ENCODE data around the gene KCNN3.
"Not testable (repeated sequence)": the region's sequence is repeated elsewhere in the genome, so short reads cannot be mapped to it uniquely, and the experiment has no call there.

Gene KCNN3

DNA sequence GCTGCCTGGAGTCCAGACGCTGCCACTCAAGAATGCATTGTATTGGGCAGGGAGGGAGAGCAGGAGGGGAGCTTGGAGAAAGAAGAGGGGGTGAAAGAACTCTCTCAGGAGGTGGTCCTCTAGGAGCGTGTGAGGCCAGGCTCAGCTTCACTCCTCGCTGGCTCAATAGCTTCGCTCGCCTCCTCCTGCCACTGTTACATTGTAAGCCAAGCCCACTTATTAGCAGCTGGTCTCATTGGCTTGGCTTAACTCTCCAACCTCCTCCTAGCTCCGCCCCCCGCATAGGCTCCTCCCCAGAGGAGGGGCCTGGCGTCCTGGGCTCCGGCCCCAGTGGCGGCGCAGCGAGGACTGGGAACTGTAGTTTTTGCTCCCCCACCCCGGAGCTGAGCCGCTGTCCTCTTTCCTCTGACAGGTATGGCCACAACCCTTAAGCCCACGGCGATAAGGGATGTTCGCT lies at the start of gene KCNN3:
Gene KCNN3 (minus strand): TSS at position 167 of the 457 bp plus-strand sequence. CDS start 317 bp downstream, outside the sequence.
- DNase-seq, result peak; percentile 89

DNA sequence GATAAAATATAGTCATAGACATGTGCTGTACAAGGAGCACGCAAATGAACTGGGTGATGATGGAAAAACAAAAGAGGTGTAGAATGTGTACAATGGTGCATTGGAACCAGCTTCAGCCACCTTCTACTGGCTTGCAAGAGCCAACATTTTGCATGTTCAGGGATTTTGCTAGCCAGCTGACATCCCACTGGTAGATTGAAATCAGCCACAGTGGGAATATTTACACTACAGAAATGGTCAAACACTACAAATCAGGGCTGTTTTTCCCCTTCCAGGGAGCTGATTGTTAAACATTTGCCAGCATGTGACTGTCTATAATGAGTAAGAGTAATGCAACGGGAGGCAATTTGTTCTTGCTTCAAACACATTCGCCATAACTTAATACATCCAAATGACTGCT lies 43.2 kb upstream of the KCNN3 start:
- no peak for DNase-seq

DNA sequence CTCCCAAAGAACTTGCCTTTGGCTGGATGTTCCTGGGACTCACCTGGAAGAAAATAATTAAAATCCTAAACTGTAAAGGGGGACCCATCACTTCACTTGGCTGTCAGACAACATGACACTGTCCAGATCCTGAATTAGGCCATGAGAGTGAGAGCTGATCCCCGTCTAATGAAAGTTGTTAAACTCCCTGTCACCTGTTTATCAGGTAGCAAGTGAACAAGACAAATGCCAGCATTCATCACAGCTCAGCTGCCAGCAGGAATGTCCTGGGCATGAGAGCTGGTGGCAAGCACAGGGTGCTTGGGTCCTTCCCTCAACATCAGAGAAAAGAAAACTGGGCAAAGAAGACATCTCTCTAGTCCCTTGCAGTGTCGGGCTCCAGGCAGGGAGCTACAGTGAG lies 42.7 kb upstream of the KCNN3 start:
- DNase-seq, result no peak

DNA sequence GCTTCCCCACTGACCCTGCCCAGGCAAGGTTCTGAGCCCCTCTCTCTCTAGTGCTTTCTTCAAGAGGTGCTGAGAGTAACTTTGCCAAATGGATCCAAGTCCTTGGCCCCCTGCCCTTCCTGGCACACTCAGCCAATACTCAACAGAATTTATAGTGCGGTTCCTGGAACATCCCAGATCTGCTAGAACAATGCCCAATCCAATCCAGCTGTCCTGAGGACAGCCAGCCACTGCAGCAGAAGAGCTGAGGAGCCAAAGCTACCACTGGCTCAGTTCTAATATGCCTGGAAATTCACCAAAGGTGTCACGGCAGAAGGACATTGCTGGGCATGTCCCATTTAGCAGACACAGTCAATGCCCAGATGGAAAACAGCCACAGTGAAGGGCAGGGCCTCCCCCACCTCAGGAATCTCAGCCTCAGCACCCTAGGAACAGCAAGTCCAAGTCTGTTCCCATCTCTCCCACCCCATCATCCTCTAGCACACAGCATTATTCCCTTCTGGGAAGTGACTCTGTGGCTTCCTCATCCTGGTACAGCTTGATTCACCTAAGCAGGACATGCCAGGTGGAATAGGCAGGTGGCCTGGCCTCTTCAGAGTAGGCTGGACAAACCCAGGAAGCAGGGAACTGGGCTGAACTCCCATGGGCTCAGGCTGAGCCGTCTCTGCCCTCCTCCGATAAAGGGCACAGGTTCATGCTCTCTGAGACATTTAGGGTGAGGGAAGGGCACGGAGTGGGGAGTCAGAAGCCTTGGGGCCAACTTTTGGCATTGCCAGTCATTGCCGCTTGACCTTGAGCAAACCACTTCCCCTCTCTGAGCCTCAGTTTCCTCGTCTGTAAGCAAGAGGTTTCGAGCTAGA lies 41.8 kb upstream of the KCNN3 start:
- DNase-seq, result no peak

DNA sequence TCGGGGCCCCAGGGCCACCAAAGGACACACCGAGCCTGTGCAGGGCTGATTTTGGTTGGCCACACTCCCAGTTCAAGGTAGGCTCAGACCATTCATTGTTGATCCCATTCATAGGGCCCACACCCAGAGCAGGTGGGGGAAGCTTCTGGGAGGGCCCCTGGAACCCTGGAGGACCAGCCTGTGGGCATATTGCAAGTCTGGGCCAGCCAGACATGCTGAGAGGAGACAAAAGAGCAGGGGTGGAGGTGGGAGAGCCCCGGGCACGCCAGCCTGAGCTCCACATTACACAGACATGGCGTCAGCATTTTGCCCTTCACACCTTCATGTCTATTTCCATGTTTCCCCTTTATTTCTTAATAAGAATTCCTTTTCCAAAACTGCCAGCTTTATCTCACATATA lies 40.8 kb upstream of the KCNN3 start:
- DNase-seq, result no peak

DNA sequence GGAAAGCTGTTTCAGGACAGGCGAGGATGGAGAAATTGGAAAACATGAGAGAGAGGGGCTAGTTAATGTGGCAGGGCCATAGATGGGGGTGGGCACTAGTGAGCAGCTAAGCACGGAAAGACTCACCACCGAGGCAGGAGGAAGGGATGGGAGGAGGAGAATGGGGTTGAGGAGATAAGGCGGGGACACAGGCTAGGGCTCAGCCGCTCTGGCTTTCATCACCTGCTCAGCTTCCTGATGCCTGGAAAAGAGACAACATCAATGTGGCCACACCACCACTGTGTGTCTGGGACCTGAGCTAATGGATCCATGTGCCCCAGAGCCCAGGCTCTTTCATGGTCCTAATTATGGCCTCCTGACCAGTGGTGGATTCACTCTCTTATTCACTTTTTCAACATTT lies 38.9 kb upstream of the KCNN3 start:
- DNase-seq, result no peak

DNA sequence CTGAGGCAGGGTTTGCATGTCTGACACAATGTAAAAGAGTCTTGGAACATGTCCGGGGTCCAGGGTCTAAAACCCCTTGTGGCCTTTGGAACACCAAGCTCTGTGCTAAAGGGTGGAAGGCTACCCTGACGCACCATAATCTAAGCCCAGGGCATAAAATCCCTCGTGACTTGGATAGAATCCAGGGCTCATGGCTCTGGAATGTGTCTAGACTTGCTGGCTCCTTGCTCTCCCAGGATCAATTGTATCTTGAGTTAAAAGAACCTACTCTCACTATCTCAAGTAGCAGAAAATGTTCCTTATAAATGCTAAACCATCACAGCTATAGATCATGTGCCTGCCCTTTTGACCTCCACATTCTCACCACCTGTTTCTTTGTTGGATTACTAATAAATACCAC lies 38.0 kb upstream of the KCNN3 start:
- DNase-seq, result not testable (repeated sequence)

DNA sequence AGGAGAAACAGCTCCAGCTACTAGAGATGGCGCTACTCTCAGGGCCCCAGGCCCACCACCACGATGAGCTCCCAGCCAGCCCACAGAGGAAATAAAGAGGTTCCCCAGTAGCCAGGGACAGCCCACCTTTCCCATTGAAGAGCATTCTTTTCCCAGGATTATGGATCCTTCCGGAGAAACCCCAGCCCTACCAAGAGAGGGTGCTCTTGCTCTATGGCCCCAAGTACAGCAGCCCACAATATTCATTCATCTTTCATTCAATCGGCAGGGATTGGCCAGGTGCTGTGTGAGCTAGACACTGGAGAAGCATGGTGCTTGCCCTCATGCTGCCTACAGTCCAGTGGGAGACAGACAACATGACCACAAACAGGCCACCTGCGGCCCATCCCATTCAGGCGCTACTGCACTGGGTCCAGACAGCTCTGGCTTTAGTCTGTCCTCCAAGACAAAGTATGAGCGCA lies 36.6 kb upstream of the KCNN3 start:
- DNase-seq, result no peak

DNA sequence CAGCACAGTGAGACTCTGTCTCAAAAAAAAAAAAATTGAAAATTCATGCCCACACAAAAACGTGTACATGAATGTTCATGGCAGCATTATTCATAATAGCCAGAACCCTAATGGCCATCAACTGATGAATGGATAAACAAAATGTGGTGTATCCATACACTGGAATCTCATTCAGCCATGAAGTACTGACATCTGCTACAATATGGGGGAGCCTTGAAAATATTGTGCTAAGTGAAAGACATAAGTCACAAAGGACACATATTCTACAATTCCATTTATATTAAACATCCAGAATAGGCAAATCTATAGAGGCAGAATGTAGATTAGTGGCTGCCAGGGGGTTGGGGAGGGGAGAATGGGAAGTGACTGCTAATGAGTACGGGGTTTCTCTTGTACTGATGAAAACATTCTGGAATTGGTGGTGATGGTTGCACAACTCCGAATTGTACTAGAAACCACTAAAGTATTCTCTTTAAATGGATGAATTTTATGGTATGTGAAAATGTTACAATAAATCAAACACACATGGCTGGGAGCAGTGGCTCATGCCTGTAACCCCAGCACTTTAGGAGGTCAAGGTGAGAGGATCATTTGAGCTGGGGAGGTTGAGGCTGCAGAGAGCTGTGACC lies 33.0 kb upstream of the KCNN3 start:
- no peak for DNase-seq

DNA sequence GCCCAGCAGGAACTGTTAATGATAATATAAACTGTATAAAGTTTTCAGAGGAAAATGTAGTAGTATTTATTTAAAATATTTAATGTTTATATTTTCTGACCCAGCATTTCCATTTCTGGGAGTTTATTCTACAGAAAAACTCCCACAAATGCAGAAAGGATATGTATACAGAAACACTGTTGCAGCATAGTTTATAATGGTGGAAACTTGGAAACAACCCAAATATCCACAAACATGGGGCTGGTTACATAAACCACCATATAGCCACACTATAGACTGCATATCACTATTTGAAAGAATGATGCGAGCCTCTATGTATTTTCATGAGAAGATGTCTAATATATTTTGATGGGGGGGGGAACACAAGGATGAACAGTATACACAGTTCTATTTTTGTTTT lies 31.5 kb upstream of the KCNN3 start:
- DNase-seq, result no peak

DNA sequence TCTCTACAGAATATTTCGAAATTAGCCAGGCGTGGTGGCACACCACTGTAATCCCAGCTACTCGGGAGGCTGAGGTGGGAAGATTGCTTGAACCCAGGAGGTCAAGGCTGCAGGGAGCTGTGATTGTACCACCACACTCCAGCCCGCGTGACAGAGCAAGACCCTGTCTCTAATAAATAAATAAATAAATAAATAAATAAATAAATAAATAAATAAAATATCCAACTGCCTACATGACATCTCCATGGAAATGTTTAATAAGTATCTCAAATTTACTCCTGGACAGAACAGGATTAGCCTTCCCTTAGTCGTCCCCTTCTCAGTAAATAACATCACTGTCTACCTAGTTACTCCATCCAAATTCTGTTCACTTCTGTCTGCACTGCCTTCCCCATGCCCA lies 29.0 kb upstream of the KCNN3 start:
- no peak for DNase-seq

DNA sequence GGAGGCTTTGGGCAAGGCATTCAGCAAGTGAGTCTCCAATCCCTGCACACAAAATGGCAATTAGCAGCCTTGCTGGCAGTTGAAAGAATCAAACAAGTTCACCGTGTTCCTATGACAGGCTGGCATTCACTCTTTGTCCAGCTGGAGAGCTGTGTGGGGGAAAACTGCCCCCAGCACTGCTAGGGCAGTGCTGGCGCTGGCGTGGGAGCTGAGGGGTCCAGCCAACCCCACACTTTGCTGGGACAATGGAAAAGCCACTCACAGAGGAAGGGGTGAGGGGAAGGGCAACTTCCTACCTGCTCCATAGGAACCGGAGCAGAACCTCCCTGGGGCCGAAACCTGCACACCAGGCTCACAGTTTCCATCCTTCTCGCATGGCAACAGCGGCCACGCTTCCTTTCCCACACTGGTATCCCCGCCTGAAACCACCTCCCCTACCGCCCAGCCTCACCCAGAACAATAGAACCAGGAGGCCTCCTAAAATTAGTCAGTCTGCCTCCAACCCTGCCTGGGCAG lies 26.7 kb upstream of the KCNN3 start:
- DNase-seq, result no peak

DNA sequence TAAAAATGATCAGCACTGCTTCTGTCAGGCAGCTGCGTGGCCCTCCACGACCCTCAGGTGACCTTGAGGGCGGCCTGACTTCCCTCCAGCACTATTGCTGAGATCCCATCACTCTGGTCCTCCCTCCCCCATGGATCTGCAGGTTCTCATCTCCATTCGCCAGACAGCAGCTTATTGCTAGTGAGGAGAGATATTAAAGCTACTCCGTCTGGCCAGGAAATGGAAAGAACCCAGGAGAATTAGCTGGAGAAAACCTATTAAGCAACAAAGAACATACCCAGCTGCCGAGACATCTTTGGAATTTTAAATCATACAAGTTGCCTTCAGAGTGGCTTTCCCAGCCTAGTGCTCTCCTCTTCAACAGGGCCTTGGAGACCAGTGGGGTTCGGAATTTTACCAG lies 25.7 kb upstream of the KCNN3 start:
- DNase-seq, result no peak

DNA sequence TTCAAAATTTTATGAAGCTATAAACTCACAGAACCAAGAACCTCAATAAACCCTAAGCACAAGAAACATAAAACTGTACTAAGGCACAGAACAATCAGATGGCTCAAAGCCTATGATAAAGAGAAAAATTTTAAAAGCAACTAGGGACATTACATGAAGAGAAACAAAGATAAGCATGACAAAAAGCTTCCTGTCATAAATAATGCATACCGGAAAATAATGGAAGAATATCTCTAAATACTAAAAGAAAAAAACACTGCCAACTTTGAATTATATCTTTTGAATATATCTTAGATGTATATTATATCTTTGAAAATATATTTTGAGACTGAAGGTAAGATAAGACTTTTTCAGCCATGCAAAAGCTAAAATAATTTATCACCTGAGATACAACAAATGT lies 21.4 kb upstream of the KCNN3 start:
- DNase-seq, result no peak

DNA sequence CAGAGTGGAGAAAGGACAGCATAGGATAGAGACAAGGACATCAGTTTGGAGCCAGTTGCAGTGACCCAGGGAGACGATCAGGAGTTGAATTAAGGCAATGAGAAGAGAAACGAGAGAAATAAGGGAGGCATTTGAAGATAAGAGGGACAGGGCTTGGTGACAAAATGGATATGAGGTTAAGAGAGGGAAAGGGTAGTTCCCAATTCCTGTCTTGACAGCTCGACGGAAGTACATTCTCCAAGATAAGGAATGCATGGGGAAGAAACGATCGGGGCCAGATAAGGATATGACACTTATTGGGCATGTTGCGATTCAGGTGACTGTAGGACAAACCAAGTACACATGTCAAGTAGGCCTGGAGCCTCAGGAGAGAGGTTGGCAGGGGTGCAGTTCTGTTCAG lies 18.7 kb upstream of the KCNN3 start:
- DNase-seq, result no peak

DNA sequence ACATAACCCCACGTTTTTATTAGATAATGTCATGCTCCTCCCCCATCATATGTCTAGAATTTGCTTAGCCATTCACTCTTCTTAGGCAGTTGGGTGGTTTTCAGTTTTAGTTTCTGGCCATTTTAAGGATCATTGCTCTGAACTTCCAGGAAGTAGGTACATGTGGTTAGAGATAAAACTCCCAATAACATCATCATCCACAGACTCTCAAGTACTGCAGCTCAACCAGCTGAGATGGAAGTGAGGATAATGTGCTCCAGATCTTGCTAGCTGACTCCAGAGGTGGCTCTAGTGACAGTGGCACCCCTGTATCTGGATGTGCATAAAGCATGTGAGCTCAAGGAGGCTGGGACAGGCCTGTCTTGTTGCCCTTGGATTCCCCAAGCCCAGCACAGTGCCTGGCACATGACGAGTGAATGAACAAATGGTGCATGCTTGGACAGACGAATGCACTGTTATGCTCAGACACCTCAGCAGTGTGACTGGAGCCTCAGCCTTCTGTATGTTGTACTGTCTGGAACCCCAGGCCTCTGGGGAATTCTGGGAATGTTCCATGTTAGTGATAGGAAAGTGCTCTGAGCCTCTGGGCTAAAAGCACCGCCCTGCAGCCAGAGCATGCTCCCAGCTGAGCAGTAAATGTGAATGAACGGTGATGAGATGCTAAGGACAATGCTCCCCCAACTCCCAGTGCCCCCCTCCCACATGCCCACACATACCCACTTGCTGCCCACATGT lies 16.4 kb upstream of the KCNN3 start:
- no peak for DNase-seq

DNA sequence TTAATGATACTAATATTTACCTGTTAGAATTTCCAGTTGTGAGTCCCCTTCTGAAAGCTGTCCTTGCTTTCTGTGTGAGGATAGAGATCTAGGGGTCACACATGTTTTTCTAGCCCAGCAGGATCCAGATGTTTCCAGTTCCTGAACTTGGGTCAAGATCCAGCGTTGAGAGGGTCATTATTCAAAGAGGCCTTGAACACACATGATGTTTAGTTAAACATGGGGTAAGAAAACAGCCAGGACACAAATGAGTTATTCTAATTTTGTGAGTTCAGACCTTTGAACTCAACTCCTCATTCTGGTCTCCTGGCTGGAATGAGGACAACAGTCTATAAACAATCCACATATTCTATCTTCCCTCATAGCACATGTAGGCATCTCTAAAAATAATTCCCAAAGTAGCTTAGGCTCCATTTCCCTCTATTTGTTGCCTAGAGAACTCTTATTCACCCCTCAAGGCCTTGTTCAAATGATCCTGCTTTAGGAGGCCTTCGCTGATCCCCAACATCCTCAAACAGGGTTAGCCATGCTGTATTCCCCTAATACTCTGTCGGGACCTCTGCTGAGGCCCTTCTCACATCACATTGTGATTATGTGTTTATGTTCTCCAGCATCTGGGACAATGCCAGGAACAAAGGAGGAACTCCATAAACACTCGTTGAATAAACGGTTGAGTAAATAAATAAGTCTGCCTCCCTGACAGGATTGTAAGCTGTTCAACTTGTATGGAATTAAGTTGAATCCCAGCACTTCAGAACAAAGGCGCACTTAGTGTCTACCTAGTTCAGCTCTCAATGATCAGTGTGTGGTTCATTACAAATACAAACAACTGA lies 15.0 kb upstream of the KCNN3 start:
- no peak for DNase-seq

DNA sequence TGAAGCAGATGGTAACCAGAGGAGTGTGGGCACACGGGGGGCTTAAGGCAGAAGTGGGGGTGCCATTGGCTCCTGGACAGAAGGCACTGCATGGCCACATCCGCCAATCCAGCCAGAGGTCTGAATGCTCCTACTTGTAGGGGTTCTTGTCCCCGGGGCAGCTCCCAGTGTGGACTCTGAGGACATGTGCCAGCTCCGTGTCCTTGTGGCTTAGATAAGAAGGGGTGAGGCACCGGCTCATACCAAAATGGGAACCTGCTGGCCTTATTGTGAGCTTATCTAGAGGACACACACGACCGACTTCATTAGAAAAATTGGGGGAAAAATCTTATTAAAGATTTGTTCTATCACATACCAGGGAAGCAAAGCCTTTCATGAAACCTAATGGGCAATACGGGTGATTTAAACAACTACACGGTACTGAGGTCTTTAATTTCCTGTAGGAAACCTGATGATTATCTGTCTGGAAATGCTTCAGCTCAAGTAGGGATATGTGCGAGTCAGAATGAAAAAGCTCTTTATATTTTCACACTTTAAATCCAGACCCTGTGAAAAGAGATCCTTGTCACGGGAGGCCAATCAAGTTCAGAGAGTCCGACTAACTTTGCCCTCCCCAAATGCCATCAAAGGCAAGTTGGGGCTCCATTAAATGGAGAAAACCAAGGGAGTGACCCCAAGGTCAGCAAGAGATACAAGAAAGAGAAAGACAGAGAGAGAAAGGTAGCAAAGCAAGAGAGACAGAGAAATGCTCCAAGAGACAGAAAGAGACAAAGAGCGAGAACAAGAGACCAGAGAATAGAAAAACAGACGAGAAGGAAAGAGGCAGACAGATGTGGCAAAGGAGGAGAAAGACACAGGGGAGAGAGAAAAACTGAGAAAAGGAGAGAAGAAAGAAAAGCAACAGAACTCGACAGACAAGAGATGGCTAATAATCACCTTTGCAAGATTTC lies 14.1 kb upstream of the KCNN3 start:
- DNase-seq, result no peak

DNA sequence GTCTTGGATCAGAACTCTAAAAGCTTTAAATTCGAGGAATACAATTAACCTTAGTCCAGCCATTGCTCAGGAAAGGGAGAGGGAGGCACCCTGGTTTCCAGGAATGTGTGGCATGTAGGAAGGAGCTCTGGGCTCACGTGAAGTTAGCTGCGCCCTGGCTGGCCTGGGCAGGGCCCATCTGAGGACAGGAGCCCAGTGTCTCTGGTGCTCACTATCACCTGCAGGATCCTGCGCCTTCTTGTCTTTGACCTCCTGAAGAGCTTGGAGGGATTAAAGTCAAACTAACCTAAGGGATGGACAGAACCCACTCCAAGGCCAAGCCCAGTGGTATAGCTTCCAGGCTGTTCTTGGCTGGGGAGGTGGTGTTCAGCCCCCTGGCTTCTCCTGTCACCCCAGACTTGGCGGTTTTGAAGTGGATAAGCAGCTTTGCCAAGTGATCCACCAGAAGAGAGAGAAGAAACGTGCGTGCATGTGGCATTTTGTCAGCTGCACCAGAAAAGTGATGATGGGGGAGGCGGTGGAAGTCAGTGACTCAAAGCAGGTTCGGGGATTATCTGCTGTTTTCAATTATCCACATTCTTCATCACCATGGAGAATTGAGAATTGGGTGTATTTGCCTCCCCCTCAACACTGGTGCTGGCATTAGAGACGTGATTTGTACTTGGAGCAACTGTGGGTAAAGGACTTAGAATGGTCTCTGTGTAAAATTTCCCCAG lies 11.9 kb upstream of the KCNN3 start:
- DNase-seq, result no peak

DNA sequence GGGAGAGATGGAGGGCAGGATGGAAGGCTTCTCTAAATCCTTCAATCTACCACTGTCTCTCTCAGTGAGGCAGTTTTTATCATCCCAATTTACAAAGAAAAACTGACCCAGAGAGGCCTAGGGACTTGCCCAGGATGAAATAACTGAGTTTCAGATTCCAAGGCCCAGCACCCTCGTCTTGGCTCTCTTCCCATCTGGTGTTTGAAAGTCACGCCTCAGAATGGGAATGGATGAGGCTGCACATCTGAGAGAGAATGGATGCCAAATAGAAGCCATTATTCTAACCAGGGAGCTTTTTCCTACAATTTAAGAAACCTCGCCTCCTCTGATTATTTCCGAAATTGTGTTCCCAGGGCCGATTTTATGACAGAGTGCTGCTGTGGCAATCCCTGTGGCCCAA lies 10.6 kb upstream of the KCNN3 start:
- DNase-seq, result no peak

DNA sequence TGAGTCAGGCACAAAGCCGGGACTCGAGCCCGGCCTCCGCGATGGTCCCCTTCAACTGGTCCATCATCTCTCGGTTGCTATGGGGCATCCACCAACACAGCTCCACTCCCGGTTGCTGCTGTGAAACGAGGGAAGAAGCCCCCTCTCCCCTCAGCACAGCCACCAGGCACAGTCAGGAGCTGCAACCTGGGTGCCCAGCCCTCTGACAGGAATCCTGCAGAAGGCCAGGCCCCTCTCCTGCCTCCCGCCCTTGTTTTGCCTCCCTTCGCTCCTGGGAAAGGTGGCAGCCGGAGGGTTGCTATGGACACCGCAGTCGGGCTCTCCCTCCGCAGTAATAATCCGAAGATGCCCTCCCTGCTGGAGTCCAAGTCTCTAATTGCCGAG lies 8.9 kb upstream of the KCNN3 start:
- no peak for DNase-seq
